ENCODE measurements around the gene CYLD.

Gene CYLD

GRCh38 chr16:50818380-50818779, 76.5 kb downstream of the CYLD start:
- no peak overlapping the region for H3K27ac ChIP-seq (ENCODE audit: low read length)
- no peak overlapping the region for H3K9ac ChIP-seq (ENCODE audit: low read length)
- no peaks in the 10 kb centered on the region for H3K36me3 ChIP-seq (replicated peaks; ENCODE audit: low read depth, low read length)
- no peak overlapping the region for H2AFZ ChIP-seq (ENCODE audit: low read depth, low read length)
- no peak overlapping the region for H3K4me2 ChIP-seq (ENCODE audit: low read length)
- H3K27me3 ChIP-seq (ENCODE audit: low read depth, low read length) = peaks cover 9% of the 10 kb centered on the region
- no peak for TF ChIP-seq EZH2phosphoT487 (IDR thresholded peaks at IDR 0.05; ENCODE audit: low read depth)
- no peaks in the 10 kb centered on the region for H3K79me2 ChIP-seq (ENCODE audit: low read length)
- no peaks in the 10 kb centered on the region for H4K20me1 ChIP-seq (ENCODE audit: insufficient read depth, low read length)
- H3K4me1 ChIP-seq (ENCODE audit: low read length) = no peaks in the 10 kb centered on the region
- H3K4me3 ChIP-seq (ENCODE audit: low read length) = no peak overlapping the region
- H3K9me3 ChIP-seq (ENCODE audit: insufficient read depth, low read length) = no peaks in the 10 kb centered on the region

DNA sequence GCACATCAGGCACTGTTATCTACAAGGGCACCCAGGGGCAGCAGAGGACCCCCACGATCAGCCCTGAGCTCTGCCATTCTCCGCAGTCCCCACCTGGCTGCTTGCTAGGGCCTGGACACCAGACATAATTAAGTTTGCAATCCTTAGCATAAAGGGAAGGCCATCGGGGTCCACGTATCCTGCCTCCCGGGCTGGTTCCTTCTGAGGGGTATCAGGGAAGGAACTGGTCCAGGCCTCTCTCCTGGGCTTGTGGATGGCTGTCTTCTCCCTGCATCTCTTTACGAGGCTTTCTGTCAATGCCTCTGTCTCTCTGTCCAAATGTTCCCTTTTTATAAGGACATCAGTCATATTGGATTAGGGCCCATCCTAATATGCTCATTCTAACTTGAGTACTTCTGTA, 77.8 kb downstream of the CYLD start:
- Histone ChIP-seq H3K27me3 (ENCODE audit: low read depth, low read length) (peaks cover 10% of the 10 kb centered on the region), H3K79me2 (ENCODE audit: low read length) (no peaks in the 10 kb centered on the region), H3K36me3 (replicated peaks; ENCODE audit: low read depth, low read length) (no peaks in the 10 kb centered on the region), H2AFZ (ENCODE audit: low read depth, low read length) (no peak overlapping the region), H3K9me3 (ENCODE audit: insufficient read depth, low read length) (no peaks in the 10 kb centered on the region), H3K4me1 (ENCODE audit: low read length) (no peaks in the 10 kb centered on the region), H3K4me2 (ENCODE audit: low read length) (no peak overlapping the region), H3K4me3 (ENCODE audit: low read length) (no peak overlapping the region), H3K27ac (ENCODE audit: low read length) (no peak overlapping the region), H4K20me1 (ENCODE audit: insufficient read depth, low read length) (no peaks in the 10 kb centered on the region), H3K9ac (ENCODE audit: low read length) (no peak overlapping the region)
- TF ChIP-seq EZH2phosphoT487 (IDR thresholded peaks at IDR 0.05; ENCODE audit: low read depth) = no peak
- TF ChIP-seq, protein P1, sequence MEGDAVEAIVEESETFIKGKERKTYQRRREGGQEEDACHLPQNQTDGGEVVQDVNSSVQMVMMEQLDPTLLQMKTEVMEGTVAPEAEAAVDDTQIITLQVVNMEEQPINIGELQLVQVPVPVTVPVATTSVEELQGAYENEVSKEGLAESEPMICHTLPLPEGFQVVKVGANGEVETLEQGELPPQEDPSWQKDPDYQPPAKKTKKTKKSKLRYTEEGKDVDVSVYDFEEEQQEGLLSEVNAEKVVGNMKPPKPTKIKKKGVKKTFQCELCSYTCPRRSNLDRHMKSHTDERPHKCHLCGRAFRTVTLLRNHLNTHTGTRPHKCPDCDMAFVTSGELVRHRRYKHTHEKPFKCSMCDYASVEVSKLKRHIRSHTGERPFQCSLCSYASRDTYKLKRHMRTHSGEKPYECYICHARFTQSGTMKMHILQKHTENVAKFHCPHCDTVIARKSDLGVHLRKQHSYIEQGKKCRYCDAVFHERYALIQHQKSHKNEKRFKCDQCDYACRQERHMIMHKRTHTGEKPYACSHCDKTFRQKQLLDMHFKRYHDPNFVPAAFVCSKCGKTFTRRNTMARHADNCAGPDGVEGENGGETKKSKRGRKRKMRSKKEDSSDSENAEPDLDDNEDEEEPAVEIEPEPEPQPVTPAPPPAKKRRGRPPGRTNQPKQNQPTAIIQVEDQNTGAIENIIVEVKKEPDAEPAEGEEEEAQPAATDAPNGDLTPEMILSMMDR (IDR thresholded peaks at IDR 0.05; ENCODE audit: low read depth, low read length) = no peak

- Histone ChIP-seq H3K27me3 (ENCODE audit: low read depth, low read length) (peaks cover 13% of the 10 kb centered on the region), H3K4me1 (ENCODE audit: low read length) (no peaks in the 10 kb centered on the region), H3K4me3 (ENCODE audit: low read length) (no peak overlapping the region), H3K9me3 (ENCODE audit: insufficient read depth, low read length) (no peaks in the 10 kb centered on the region), H3K36me3 (replicated peaks; ENCODE audit: low read depth, low read length) (no peaks in the 10 kb centered on the region), H4K20me1 (ENCODE audit: insufficient read depth, low read length) (no peaks in the 10 kb centered on the region), H2AFZ (ENCODE audit: low read depth, low read length) (no peak overlapping the region), H3K9ac (ENCODE audit: low read length) (no peak overlapping the region), H3K4me2 (ENCODE audit: low read length) (no peak overlapping the region), H3K27ac (ENCODE audit: low read length) (no peak overlapping the region), H3K79me2 (ENCODE audit: low read length) (no peaks in the 10 kb centered on the region)
- TF ChIP-seq EZH2phosphoT487 (IDR thresholded peaks at IDR 0.05; ENCODE audit: low read depth) = no peak
- TF ChIP-seq, protein P1 (IDR thresholded peaks at IDR 0.05; ENCODE audit: low read depth, low read length) = no peak
Observed at GRCh38 chr16:50820225-50820624, 78.3 kb downstream of the CYLD start.

DNA sequence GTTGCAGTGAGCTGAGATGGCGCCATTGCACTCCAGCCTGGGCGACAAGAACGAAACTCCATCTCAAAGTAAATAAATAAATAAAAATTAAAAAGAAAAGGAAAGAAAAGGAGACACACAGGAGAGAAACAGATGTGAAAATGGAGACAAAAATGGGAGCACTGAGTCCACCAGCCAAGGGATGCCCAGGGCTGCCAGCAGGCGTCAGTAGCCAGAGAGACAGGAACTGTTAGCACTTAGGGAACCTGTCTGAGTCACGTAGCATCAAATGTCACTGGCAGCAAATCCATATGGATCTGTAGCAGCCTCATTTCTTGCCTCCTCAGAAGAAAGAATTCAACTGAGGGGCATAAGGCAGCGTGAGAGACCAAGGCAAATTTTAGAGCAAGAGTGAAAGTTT, 79.7 kb downstream of the CYLD start:
- Histone ChIP-seq H3K4me2 (ENCODE audit: low read length) (no peak overlapping the region), H3K27ac (ENCODE audit: low read length) (no peak overlapping the region), H3K36me3 (replicated peaks; ENCODE audit: low read depth, low read length) (no peaks in the 10 kb centered on the region), H3K9ac (ENCODE audit: low read length) (no peak overlapping the region), H2AFZ (ENCODE audit: low read depth, low read length) (no peak overlapping the region), H3K4me1 (ENCODE audit: low read length) (no peaks in the 10 kb centered on the region), H3K4me3 (ENCODE audit: low read length) (no peak overlapping the region), H4K20me1 (ENCODE audit: insufficient read depth, low read length) (no peaks in the 10 kb centered on the region), H3K9me3 (ENCODE audit: insufficient read depth, low read length) (no peaks in the 10 kb centered on the region), H3K27me3 (ENCODE audit: low read depth, low read length) (peaks cover 15% of the 10 kb centered on the region), H3K79me2 (ENCODE audit: low read length) (no peaks in the 10 kb centered on the region)
- TF ChIP-seq, protein P1 (IDR thresholded peaks at IDR 0.05; ENCODE audit: low read depth, low read length) = no peak
- TF ChIP-seq EZH2phosphoT487 (IDR thresholded peaks at IDR 0.05; ENCODE audit: low read depth) = no peak

DNA sequence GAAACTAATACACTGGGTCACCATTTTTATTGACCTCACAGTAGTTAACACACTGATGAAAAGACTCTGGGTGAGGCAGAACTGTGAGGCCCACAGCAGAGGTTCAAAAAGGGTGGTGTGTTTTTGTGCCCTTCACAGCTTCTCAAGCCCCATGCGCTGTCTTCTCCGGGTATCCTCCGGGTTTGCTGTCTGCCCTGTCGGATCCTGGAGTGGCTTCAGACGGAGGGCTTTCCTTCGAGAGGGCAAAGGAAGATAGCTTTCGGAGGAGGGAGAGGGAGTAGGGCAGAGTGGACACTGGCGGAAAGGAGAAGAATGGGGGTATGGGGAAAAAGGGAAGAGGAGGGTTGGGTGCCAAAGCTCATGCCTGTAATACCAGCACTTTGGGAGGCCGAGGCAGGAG, 80.8 kb downstream of the CYLD start:
- Histone ChIP-seq H3K27me3 (ENCODE audit: low read depth, low read length) (peaks cover 14% of the 10 kb centered on the region), H3K4me3 (ENCODE audit: low read length) (no peak overlapping the region)

More for the DNA sequence above, 80.8 kb downstream of the CYLD start:
- Histone ChIP-seq H3K27ac (ENCODE audit: low read length) (no peak overlapping the region), H3K9ac (ENCODE audit: low read length) (no peak overlapping the region), H3K4me1 (ENCODE audit: low read length) (no peaks in the 10 kb centered on the region), H3K79me2 (ENCODE audit: low read length) (no peaks in the 10 kb centered on the region), H4K20me1 (ENCODE audit: insufficient read depth, low read length) (no peaks in the 10 kb centered on the region), H3K9me3 (ENCODE audit: insufficient read depth, low read length) (no peaks in the 10 kb centered on the region), H3K36me3 (replicated peaks; ENCODE audit: low read depth, low read length) (no peaks in the 10 kb centered on the region), H2AFZ (ENCODE audit: low read depth, low read length) (no peak overlapping the region), H3K4me2 (ENCODE audit: low read length) (no peak overlapping the region)
- TF ChIP-seq EZH2phosphoT487 (IDR thresholded peaks at IDR 0.05; ENCODE audit: low read depth) = no peak
- TF ChIP-seq, protein P1 (IDR thresholded peaks at IDR 0.05; ENCODE audit: low read depth, low read length) = no peak

Measured in OCI-LY3 (cell line).